GM12872 (cell line): Measurements from ENCODE around the gene BTBD10.

Experiments used
- TF ChIP-seq, protein P1 (sequence below): IDR thresholded peaks from 3 replicates; pipeline ENCODE4 v1.5.1; 2011; ENCODE audit warnings: low read depth, mild to moderate bottlenecking, low read length, moderate library complexity; ENCODE audit not compliant: insufficient read depth

The BTBD10 gene

DNA sequence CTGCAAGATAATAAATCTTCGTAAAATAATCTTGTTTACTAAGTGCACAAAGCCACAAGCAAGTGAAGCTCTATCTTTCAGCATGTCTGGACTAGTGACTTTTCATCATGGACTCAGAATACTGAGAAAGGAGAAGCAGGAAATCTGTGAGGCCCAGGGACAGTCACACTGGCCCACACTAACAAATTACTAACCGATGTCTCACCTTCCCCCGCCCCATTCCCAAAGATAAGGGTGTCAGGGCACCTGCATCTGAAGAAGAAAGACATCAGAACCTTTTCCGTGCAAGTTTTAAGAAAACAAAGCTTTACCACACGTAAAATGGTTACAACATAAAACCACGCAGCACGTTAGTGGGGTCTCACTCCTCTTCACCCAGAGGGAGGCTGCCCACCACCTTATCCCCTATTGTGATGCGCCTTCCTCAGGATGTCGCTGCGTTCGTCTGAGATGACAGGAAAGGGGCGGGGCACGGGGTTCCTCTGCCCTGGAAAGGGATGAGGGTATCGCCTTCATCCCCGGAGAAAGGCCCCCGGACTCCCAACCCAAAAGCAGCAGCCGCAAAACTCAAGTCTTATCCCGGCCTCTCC, 616 bp downstream of the BTBD10 start:
- TF ChIP-seq, protein P1, sequence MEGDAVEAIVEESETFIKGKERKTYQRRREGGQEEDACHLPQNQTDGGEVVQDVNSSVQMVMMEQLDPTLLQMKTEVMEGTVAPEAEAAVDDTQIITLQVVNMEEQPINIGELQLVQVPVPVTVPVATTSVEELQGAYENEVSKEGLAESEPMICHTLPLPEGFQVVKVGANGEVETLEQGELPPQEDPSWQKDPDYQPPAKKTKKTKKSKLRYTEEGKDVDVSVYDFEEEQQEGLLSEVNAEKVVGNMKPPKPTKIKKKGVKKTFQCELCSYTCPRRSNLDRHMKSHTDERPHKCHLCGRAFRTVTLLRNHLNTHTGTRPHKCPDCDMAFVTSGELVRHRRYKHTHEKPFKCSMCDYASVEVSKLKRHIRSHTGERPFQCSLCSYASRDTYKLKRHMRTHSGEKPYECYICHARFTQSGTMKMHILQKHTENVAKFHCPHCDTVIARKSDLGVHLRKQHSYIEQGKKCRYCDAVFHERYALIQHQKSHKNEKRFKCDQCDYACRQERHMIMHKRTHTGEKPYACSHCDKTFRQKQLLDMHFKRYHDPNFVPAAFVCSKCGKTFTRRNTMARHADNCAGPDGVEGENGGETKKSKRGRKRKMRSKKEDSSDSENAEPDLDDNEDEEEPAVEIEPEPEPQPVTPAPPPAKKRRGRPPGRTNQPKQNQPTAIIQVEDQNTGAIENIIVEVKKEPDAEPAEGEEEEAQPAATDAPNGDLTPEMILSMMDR: no peak

DNA sequence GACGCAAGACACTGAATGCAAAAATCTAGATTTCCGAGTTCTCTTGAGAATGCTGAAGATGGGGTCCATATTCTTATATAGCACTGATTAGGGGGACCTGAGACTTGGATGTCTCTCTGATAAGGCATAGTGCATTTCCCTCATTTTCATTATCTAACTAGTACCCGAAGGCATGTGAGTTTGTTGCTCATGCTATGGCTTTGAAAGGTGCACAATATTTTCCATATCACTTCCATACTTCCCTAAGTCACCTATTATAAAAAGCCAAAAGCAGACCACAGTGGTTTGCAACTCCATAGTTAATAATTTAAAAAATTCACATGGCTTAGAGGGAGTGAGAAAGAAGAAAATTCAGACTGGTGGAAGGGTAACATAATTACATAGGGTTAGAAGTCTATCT, 1.7 kb downstream of the BTBD10 start:
- TF ChIP-seq, protein P1: no peak

DNA sequence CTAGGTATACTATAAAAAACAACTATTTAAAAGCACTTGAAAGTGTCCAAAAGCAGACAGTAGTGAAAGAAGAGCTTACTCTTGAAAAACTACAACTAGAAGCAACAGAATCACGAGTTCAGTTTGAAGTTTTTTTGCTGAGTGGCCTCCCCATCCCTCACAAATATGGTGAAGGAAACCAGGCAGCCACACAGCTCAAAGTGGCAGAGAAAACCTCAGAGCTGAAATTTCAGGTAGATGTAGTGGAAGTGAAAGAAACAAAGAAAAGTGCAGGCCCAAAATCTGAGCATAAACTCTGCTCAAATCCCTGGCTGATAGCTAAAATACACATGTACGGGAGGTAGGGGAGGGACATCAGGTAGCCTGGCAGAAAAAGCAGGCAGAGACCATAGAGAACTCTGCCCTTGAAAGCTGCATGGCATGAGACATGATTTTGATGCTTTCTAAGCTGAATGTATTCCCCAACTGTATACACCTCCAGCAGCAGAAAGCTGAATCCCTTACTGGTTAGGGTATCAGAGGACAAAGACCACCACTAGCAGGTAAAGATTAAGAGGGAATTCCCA, 12.1 kb downstream of the BTBD10 start:
- TF ChIP-seq, protein P1: no peak

DNA sequence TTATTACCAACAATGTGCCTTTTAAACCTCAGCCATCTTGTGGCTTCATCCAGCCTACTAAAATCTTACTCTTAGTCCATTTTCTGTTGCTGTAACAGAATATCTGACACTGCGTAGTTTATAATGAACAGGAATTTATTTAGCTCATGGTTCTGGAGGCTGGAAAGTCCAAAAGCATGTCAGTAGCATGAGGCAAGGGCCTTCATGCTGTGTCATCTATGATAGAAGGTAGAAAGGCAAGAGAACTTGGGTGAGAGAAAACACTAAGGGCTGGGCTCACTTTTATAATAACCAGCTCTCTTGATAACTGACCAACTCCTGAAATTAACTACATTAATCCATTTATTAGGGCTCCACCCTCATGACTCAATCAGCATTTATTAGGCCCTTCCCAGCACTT, 13.5 kb downstream of the BTBD10 start:
- TF ChIP-seq, protein P1: no peak

DNA sequence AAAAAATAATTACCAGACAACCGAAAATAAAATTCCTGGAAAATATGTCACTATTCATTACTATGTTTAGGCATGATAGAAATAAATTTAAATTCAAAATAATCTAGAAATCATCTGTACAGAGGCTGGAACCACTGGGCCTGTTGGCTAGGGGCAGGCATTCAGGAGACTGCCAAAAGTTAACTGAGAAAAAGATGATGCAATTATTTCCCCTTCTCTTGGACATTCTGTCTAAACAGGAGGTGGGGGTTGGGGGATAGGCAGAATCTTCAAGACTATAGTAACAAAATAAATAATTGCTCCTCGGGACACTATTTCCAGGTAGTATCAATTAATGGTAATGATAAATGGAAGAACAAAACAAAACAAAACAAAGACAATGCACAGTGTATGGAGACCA, 14.1 kb downstream of the BTBD10 start:
- TF ChIP-seq, protein P1: no peak

DNA sequence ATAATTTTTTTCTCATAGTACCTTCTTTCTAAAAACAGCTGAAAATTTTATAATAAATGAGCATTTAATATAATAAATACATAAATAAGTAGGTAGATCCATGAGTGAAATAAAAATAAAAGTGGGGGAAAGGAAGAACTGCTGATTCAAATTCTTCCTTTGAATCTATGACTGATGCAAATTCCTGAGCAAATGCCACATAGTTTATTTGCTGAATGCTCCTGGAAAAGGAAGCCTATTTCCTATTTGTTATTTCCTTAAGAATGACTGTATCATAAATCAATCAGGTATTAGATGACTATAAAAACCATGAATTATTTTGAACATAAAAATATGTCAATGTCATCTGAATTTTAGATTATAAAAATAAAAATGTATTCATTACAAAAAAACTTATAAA, 16.6 kb downstream of the BTBD10 start:
- TF ChIP-seq, protein P1: no peak

DNA sequence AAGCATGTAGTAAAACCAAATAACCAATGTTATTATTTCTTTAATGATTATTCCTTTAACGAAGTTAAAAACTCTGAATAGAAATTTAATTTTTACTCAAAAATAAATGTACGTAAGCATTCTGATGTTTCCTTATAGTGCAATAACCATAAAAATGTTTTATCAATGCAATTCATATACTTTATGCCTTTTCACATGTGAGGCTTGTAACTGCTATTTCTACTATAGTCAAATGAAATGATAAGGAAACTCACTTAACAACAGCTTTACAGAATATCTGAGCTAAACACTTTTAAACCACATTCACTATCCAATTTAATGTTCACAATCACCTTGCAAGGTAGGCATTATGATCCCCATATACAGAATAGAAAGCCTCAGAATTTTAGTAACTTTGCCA, 17.4 kb downstream of the BTBD10 start:
- TF ChIP-seq, protein P1: no peak
